NCI-H1930 (cell line): ENCODE data around the gene SCAMP5.
A peak's percentile ranks its signal among the peaks of the same experiment; 100 is the strongest.

Experiments
- DNase-seq, 2 experiments: peaks; one replicate each; lab custom pipeline; 2025; lab: John Stamatoyannopoulos, UW

The SCAMP5 gene

DNA sequence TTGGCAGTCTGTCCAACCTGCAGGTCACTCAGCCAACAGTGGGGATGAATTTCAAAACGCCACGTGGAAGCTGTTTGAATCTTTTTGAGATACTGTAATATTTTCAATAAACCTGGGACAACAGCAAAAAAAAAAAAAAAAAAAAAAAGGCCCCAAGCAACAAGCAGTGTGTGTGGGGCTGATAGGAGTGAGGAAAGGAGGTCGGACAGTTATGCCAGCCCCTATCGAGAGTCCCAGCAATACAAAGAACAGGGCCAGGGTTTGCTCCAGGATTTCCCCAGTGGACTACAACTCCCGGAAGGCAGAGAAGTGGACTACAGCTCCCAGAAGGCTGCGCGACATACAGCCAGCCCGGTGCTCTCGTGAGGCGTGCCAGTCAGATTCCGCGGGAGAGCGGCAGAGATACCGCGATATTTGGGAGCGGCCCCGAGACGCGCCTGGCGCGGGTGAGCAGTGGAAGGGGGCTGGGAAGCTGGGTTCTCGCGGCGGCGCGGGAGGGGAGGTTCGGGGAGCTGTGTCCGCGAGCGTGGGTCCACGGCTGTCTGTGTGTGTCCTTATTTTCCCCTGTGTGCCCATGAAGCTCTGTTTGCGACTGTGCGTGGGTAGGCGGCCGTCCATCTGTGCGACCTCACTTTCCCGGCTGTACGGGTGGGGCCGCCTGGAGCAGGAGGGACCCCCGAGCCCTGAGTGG lies 28.0 kb downstream of the SCAMP5 start, which contains the start of gene PPCDC:
PPCDC (plus strand) TSS at position 410 of the 691 bp plus-strand sequence. CDS start 4,729 bp downstream, outside the sequence.
- DNase-seq: peak; percentile 84 to 90

DNA sequence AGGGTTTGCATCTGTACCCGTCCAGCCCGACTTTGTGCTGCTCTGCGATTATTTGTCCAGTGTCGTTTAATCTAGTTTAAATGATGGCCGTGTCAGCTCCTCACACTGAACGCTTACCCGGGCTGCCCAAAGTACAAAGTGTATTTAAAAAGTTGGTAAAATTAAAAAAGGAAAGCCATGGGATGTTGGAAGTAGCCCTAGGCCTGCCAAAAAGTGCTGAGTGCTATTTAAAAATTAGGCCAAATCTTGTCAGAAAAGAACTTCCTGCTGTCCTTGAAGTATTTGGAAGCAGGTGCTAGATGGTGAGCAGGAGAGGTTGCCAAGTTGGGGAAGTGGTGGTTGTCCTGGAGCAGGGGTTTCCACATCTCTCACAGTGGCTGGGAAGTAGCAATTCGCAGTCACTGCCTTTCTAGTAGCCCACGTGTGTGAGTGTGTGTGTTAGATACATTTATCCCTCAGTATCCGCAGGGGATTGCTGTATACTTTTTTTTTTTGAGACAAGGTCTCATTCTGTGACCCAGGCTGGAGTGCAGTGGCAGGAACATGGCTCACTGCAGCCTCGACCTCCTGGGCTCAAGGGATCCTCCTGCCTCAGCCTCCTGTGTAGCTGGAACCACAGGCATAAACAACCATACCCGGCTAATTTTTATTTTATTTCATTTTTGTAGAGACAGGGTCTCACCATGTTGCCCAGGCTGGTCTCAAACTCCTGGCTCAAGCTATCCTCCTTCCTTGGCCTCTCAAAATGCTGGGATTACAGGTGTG lies 28.7 kb downstream of the SCAMP5 start:
- DNase-seq: no peak

DNA sequence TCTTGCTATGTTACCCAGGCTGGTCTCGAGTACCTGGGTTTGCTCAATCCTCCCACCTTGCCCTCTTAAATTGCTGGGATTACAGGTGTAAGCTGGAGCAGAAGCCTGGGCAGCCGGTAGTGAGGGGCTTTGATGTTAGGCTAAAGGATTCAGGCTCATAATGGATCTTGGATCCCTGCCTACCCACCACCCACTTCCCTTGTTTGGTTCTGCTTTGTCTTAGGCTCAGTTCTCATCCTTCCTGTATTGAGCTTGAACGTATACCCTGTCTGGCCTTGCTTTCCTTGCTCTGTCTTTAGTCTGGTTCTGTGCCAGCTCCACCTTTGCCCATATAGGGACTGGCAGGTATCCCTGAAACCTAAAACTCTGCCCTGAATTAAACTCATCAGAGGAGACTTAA lies 29.7 kb downstream of the SCAMP5 start:
- DNase-seq: no peak

DNA sequence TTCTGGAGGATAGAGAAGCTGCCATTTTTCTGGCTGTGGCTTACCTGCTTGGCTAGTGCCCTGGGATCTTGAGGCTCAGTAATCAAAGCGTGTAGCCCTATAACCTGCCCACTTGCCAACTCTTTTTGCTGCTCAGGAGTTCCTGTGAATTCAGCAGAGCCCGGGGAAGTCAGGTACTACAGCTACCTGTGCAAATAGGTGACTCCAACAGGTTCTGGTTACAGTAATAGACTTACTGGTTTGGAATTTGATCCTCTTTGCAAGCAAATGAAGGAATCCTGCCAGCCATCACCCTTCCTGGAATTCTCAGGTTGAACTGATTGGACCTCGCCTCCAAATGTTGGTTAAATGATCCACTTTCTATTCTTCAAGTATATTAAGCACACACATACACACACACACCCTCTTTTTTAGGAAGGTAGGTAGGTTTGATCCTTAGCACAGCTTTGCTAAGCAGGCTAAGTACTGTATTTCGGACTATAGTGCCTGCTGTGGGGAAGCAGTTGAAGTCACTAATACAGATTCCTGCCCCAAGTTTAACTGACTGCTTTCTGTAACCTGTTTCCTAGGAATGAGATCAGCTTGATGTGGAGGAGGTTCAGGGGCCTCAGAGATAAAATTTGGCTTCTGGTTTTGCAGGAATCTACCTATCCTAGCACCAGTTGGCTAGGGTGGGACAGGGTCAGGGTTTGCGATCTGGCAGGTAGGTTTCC lies 30.3 kb downstream of the SCAMP5 start:
- no peak for DNase-seq

DNA sequence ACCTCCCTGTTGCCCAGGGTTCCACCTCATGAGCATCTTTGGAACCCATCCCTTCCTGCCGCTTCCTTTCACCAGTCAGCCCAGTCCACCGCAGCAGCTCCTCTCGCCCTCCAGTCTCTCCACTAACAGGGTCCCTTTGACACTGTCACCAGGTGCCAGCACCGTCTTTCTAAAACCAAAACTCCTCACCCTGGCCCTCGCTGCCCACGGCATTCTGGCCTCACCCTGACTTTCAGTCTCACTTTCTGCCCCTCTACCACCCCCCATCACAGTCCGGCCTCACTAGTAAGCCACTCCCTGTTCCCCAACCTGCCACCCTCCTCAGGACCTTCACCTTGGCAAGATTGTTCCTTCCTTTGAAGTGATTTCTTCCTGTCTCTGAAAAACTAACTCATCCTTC lies 32.2 kb downstream of the SCAMP5 start:
- no peak for DNase-seq

DNA sequence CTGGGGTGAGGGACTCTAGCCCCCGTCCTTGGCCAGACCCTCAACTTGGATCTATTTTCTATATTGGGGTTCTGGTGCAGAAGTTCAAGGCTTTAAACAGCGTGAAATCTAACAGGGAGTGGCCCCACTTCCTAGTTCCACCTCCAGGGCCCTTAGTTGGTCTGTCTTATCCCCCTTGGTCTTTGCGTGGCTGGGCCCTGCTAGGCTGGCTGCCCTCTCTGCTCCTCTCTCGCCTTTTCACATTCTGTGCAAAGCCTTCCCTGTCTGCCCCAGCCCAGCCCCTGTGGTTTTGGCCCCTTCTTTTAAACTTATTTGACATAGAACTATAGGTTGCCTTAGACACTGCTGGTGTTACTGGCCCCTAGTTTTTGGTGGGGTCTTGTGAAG lies 33.6 kb downstream of the SCAMP5 start:
- no peak for DNase-seq

DNA sequence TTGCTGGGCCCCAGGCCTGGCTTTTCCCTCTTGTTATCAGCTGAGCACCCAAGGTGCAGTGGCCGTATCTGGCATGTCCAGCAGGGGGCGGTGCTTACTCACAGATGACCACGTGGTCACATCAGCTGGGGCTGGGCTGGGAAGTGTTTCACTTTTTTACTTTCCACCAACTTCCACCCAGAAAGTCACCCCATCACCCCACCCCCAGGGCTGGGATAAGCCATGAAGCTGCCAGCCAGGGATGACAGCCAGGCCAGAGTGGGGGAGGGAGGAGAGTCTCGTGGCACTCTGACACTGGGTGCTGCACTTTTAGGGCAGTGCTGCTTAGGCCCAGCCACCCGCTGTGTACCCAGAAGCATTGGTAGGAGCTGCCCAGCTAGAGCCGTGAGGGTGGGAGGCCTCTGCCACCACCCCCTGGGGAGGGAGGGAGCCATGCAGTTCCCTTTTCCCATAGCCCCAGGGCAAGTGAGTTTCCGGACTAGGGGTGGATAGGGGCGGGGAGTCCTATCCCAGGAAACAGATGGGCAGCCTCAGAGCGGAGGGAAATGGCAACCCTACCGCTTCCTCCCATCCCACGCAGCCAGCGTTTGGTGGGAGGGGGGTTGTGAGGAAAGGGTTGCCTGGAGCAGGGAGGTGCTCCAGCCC lies 34.1 kb downstream of the SCAMP5 start:
- peak; percentile 14 to 39 for DNase-seq

DNA sequence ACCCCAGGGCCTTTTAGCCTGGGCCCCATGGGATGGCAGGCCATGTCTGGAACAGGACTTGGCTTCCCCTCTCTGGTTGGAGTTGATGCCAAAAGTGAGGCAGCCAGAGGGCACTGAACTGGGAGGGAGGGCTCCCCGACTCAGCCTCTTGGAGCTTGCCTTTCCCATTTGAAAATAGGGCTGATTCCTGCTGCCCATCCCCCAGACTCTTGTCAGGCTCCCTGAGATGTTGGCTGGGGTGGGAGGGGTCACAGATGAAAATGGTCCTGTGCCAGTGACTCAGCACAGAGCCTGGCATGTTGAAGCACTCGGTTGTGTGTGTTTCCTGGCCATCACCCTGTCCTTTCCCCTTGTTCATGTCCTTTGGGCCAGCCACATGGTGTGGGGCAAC lies 34.7 kb downstream of the SCAMP5 start:
- no peak for DNase-seq

DNA sequence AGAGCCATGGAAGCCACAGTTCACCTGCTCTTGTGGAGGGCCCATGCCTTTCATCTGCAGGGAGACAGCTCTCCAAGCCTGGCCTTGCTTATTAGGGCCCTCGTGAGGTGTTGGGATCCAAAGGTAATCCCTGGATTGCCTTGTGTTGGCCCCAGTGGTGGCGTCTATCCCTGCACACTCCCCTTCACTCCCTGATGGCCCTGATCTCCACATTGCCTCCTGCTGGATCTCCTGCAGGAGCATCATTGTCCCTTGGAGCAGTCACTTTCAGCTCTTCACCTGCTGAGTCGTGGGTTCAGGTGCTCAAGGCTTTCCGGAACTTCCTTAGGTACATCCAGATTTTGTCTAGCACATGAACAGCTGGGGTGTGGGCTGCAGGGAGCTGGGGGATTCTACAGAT lies 35.1 kb downstream of the SCAMP5 start:
- DNase-seq: no peak

DNA sequence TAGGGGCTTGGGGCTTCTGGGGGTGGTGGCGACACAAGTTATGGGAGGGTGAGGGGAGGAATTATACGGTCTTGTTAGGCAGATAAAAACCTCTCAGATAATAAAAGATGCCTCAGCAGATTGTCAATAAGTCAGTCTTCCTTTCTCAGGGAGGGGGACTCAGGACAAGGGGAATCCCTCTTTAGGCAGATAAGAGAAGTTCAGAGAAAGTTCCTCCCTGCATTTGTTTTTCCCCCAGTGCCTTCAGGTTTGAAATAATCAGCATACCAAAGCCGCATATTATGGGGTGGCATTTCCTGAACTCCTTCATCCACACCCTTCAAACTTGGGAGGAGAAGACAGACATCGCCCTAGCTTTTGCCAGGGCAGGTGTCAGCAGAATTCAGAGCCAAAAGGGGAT lies 36.5 kb downstream of the SCAMP5 start:
- no peak for DNase-seq

DNA sequence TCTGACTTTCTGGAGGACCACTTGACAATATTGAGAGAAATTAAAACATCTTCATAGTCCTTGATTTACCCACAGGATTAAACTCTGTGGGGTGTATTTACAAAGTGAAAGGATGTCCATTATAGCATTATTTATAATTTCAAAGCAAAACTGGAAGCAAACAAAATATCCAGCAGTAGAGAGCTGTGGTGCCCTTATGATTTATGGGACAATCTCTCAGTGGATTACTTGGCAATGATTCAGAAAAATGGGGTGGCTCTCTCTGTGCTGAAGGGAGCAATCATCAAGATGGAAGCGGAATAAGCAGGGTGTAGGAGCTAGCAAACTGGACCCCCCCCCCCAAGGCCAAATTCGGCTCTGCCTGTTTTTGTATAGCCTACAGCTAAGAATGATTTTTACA lies 37.0 kb downstream of the SCAMP5 start:
- DNase-seq: no peak

DNA sequence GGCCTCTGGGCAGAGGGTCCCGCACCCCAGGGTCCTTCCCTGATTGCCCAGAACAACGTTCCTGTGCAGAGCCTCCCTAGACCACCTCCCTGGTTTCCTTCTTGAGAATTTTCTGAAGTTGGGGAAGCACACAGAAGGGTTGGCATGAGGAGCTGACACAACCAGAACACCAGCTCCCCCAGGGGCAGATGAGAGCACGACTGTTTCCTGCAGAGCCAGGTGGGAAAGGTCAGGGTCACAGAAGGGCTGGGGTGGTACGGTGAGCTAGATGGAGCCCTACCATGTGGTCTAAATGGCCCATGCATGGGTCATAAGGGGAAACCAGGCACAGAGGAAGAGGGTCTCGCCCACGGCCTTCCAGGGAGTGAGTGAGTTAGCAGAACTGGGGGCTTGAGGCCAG lies 38.4 kb downstream of the SCAMP5 start:
- DNase-seq: no peak

DNA sequence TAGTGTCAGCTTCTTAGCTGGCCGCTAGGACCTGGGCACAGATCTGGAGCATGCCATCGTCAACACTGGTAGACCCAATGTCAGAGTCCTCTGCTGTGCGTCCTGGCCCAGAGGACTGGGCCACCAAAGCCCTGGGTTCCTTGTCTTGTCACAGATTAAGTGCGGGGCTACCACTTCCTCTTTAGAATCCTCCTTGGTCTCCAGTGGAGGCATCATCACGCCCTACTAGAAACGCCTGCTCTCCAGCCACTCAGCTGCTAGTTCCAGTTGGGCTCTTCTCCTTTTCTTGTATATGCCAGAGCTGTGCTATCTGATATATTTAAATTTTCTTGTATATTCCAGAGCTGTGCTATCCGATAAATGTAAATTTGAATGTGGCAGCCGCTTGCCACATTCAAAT lies 39.3 kb downstream of the SCAMP5 start:
- DNase-seq: no peak

DNA sequence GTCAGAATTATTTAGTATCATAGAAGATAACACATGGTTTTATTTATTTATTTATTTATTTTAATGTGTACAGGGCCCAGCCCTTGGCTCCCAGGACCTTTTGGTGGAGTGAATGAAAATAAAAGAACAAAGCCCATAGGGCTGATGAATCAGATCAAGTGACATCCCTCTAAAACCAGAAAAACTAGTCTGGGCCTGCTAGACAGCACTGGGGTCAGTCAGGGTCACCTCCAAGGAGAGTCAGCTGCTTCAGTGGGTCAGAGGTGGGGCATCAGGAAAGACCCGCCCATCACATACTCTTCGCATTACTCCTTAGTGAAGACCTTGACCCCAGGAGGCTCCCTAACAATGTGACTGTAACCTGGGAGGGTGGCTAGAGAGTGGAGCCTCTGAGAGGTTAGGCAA lies 40.9 kb downstream of the SCAMP5 start:
- DNase-seq: no peak

DNA sequence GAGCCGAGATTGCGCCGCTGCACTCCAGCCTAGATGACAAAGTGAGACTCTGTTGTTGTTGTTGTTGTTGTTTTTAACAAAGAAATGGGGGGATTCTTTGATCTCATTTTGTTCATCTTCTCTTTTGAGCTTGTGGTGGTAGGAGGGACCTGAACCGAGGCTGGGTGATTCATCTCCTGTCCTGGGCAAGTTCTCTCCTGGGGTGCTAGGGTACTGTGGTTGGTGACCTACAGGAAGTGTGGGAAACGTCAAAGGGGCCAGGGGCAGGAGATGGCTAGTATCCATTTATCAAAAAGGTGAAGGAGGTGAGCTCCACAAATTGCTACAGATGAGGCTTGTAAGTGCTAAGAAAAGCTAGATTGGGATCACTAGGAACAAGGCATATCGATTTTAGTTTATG lies 42.3 kb downstream of the SCAMP5 start:
- DNase-seq: no peak

DNA sequence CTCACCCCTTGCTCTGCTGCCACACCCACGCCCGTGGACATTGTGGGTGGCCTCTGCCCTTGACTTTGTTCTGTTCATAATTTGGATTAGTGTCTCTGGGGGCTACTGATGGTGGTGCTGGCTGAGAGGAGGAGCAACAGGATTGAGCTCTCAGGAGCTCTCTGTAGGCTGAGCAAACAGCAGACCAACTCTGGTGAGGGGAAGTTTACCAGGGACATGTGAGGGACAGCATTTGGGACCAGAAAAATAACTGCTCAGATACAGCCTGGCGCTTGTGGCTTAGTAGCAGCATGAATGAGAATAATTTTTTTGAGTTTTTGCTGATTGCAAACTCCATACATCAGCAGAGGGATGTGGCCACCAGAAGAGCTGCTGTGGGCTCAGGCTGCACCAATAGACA lies 42.9 kb downstream of the SCAMP5 start:
- no peak for DNase-seq

DNA sequence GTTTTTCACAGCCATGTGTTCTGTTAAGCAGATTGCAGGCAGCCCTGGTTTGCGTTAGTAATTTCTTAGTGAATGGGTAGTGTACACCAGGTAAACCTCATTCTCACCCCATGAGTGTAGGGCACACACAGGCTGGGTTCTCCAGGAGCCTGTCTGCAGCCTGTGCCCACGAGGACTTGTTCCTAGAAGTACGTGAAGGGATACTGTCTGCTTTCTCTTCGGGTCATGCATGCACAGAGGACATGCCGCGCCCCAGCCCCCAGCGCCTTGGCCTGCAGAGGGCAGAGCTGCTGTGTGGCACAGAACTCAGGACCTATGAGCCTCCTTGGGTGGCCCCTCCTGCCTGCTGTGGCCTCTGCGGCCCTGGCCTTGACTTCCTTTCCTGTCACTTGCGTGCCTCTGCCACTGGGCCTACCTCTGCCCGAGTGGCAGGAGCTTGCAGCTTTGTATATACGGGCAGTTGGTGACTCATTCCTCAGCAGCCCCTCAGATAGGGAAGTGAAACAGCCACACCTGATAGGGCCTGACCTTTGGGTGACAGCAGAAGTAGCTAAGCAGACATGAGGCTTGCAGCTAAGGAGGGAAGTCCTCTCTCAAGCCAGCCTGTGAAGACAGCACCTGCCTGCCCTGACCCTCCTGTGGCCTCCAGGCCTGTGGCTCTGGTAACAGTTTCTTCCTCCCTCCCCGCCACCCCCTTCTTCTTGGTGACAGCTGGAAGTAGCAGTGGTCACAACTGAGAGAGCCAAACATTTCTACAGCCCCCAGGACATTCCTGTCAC lies 47.6 kb downstream of the SCAMP5 start:
- no peak for DNase-seq

DNA sequence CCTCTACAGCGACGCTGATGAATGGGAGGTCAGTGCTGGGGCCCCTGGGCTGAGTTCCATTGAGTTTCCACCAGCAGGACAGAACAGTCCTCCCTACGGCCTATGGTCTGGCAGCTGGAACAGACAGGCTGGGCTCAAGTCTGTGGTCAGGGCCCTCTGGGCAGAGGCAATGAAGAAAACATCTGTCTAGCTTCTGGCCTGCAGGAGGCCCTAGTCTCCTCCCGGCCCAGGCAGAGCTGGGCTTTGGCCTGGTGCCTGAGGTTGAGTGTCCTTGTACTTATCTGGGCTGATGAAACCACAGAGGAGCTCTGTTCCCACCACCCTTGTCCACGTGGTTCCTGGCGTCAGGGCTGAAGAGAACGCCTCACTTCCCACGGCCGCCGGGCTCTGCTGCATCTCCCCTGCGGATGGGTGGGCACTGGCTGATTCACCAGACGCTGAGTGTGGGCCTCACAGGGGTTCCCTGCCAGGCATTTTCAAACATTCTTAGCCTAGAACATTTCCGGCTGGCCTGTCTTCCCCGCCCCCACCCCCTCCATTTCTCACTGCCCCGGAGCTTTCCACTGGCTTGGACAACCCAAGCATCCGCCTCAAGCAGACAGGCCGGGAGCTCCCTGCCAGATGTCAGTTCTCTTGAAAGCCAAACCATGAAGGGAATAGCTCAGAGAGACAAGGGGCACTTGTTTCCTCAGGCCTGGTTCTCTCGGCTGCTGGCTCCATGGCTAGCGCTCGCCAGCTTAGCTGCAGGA lies 48.3 kb downstream of the SCAMP5 start:
- DNase-seq: no peak

DNA sequence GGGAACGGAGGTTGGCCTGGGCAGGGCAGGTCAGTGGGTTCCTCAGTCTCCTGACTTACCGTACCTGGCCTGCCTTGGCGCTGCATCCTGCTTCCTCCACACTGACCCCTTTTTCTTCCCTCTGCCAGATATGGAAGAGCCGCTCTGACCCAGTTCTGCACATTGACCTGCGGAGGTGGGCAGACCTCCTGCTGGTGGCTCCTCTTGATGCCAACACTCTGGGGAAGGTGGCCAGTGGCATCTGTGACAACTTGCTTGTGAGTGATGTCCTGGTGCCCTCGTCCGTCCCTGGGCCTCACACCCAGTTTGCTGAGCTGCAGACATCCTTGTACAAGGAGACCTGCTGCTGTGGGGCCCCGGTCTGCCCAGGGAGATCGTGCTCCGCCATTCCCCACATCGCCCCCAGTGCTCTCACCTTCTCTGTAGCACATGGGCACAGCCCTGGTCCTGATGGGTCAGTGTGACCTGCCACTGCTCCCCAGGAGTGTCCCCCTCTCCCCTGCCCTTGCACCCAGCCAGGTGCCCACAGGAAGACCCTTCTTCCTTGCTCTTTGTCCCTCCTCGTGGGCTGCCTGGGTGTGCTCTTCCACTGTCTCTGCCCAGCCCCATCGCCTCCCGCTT lies 49.0 kb downstream of the SCAMP5 start:
- DNase-seq: no peak

DNA sequence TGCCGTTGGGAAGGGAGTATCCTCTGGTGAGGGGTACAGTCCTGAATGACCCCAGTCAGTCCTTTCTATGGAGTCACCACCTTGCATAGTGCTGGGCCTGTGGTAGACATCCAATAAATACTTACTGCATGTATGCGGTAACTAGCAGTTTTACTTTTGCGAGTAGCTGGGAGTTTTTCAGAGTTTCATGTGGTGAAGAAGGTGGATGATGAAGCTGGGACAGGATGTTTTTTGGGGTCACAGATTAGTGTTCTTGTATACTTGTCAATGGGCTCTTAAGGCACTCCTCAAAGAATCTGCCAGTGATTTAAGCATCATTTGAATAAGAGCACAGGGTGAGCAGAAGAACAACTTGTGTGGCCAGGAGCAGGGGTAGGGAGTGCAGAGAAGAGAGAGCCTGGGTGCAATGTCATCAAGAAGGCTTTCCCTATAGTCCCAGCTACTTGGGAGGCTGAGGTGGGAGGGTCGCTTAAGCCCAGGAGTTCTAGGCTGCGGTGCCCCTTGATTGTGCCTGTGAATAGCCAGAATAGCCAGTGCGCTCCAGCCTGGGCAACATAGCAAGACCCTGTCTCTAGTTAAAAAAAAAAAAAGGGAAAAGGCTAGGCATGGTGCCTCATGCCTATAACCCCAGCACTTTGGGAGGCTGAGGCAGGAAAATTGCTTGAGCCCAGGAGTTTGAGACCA lies 50.1 kb downstream of the SCAMP5 start:
- DNase-seq: no peak
